Astrocyte (in vitro differentiated cells and primary cell): ENCODE data around the gene WDR45B. TPM values are rescaled to one million over a fixed set of nuclear protein-coding genes. Genes with fewer than 3 reads are reported as not detected.
A peak's percentile ranks its signal among the peaks of the same experiment; 100 is the strongest.

Source experiments
- DNase-seq: peaks from one replicate; pipeline ENCODE4 v3.0.0-alpha.2; 2010; ENCODE audit warnings: low read depth
- FAIRE-seq: peaks from 2 replicates; lab custom pipeline; 2011; peaks lifted over from hg19 to GRCh38; lab: Jason Lieb, UNC
- H2AFZ ChIP-seq: 2 replicates; pipeline ENCODE4 v1.6.0; 2012; ENCODE audit warnings: low read depth, low read length, inconsistent platforms
- H3K27ac ChIP-seq: 2 replicates; pipeline ENCODE4 v1.5.1; 2011; ENCODE audit warnings: low read depth, low read length, inconsistent platforms
- H3K27me3 ChIP-seq: 2 replicates; pipeline ENCODE4 v1.6.0; 2011; ENCODE audit warnings: low read length, inconsistent platforms; ENCODE audit not compliant: insufficient read depth
- H3K36me3 ChIP-seq: 2 replicates; pipeline ENCODE4 v1.5.1; 2011; ENCODE audit warnings: low read length, inconsistent platforms; ENCODE audit not compliant: insufficient read depth
- H3K4me1 ChIP-seq: 2 replicates; pipeline ENCODE4 v1.5.1; 2011; ENCODE audit warnings: low read length, inconsistent platforms; ENCODE audit not compliant: insufficient read depth
- H3K4me2 ChIP-seq: 2 replicates; pipeline ENCODE4 v1.6.0; 2012; ENCODE audit warnings: low read length, inconsistent platforms
- H3K4me3 ChIP-seq: 2 replicates; pipeline ENCODE4 v1.5.1; 2011; ENCODE audit warnings: low read depth, mild to moderate bottlenecking, low read length, inconsistent platforms; ENCODE audit not compliant: insufficient read depth
- H3K79me2 ChIP-seq: 2 replicates; pipeline ENCODE4 v1.6.0; 2012; ENCODE audit warnings: mild to moderate bottlenecking, low read length, inconsistent platforms; ENCODE audit not compliant: insufficient read depth
- H3K9ac ChIP-seq: 2 replicates; pipeline ENCODE4 v1.6.0; 2012; ENCODE audit warnings: mild to moderate bottlenecking, low read length, inconsistent platforms
- H3K9me3 ChIP-seq: 2 replicates; pipeline ENCODE4 v1.5.1; 2012; ENCODE audit warnings: low read depth, mild to moderate bottlenecking, low read length, inconsistent platforms; ENCODE audit not compliant: insufficient read depth
- H4K20me1 ChIP-seq: 2 replicates; pipeline ENCODE4 v1.6.0; 2012; ENCODE audit warnings: low read length, inconsistent platforms; ENCODE audit not compliant: insufficient read depth
- H3K27ac Mint-ChIP-seq: one replicate; pipeline ENCODE4 v1.8.0; 2021; ENCODE audit warnings: mild to moderate bottlenecking, mixed read lengths; ENCODE audit not compliant: unreplicated experiment
- H3K27me3 Mint-ChIP-seq: one replicate; pipeline ENCODE4 v1.8.0; 2021; ENCODE audit warnings: low read depth, mixed read lengths; ENCODE audit not compliant: unreplicated experiment
- H3K36me3 Mint-ChIP-seq: one replicate; pipeline ENCODE4 v1.8.0; 2021; ENCODE audit warnings: low read depth, mixed read lengths; ENCODE audit not compliant: unreplicated experiment
- H3K4me1 Mint-ChIP-seq: one replicate; pipeline ENCODE4 v1.8.0; 2021; ENCODE audit warnings: low read depth, mixed read lengths; ENCODE audit not compliant: unreplicated experiment
- H3K4me3 Mint-ChIP-seq: one replicate; pipeline ENCODE4 v1.8.0; 2021; ENCODE audit warnings: mild to moderate bottlenecking, moderate library complexity, mixed read lengths; ENCODE audit not compliant: unreplicated experiment
- H3K9me3 Mint-ChIP-seq: one replicate; pipeline ENCODE4 v1.8.0; 2021; ENCODE audit warnings: mild to moderate bottlenecking, mixed read lengths; ENCODE audit not compliant: unreplicated experiment
- CTCF ChIP-seq: IDR thresholded peaks from 2 replicates; pipeline ENCODE4 v1.5.1; 2011; ENCODE audit warnings: low read depth, mild to moderate bottlenecking, inconsistent platforms, low read length, moderate library complexity; ENCODE audit not compliant: insufficient read depth
- EZH2 ChIP-seq: IDR thresholded peaks from 2 replicates; pipeline ENCODE4 v1.6.1; 2012; ENCODE audit warnings: mild to moderate bottlenecking, low read length, inconsistent platforms; ENCODE audit not compliant: insufficient read depth
- total RNA-seq: library from RNA; stranded (reverse); gene quantifications from 2 replicates; pipeline ENCODE4 v1.2.1, GENCODE V29; 2021

Gene WDR45B
- total RNA-seq, 1 donor from 2014 or later = 75.4 TPM

GRCh38 chr17:82599674-82600661, 48.3 kb downstream of the WDR45B start:
- H3K4me3 Mint-ChIP-seq = no peak overlapping the region
- peak overlapping the region; percentile 66 for H3K27ac Mint-ChIP-seq
- no peak overlapping the region for H3K4me3 ChIP-seq
- no peaks in the 10 kb centered on the region for H3K9me3 ChIP-seq
- peaks cover 15% of the 10 kb centered on the region for H3K36me3 ChIP-seq
- no peak for TF ChIP-seq EZH2
- no peak for TF ChIP-seq CTCF
- H3K27ac ChIP-seq = no peak overlapping the region
- peaks cover 9% of the 10 kb centered on the region for H4K20me1 ChIP-seq
- H3K9ac ChIP-seq = no peak overlapping the region
- no peak overlapping the region for H2AFZ ChIP-seq
- peaks cover 14% of the 10 kb centered on the region for H3K4me1 Mint-ChIP-seq
- peaks cover 39% of the 10 kb centered on the region for H3K79me2 ChIP-seq
- no peaks in the 10 kb centered on the region for H3K9me3 Mint-ChIP-seq
- no peaks in the 10 kb centered on the region for H3K27me3 Mint-ChIP-seq
- peaks cover 35% of the 10 kb centered on the region for H3K36me3 Mint-ChIP-seq
- H3K4me1 ChIP-seq = peaks cover 33% of the 10 kb centered on the region
- H3K27me3 ChIP-seq = no peaks in the 10 kb centered on the region
- H3K4me2 ChIP-seq = no peak overlapping the region
- DNase-seq = no peak
- no peak for FAIRE-seq

GRCh38 chr17:82598256-82599119, 49.8 kb downstream of the WDR45B start:
- peaks cover 14% of the 10 kb centered on the region for H3K4me1 Mint-ChIP-seq
- peaks cover 48% of the 10 kb centered on the region for H3K79me2 ChIP-seq
- peaks cover 27% of the 10 kb centered on the region for H3K36me3 Mint-ChIP-seq
- H2AFZ ChIP-seq = no peak overlapping the region
- peak overlapping the region; percentile 5 for H3K27ac Mint-ChIP-seq
- H4K20me1 ChIP-seq = peaks cover 4% of the 10 kb centered on the region
- no peaks in the 10 kb centered on the region for H3K27me3 ChIP-seq
- H3K9me3 ChIP-seq = no peaks in the 10 kb centered on the region
- no peak overlapping the region for H3K4me3 ChIP-seq
- peak overlapping the region; percentile 44 for H3K9ac ChIP-seq
- H3K36me3 ChIP-seq = peaks cover 5% of the 10 kb centered on the region
- DNase-seq (peak; percentile 75), FAIRE-seq (peak; percentile 72)
- H3K4me1 ChIP-seq = peaks cover 27% of the 10 kb centered on the region
- no peak overlapping the region for H3K4me3 Mint-ChIP-seq
- peak overlapping the region; percentile 28 for H3K4me2 ChIP-seq
- H3K9me3 Mint-ChIP-seq = no peaks in the 10 kb centered on the region
- no peaks in the 10 kb centered on the region for H3K27me3 Mint-ChIP-seq
- TF ChIP-seq EZH2 (no peak), CTCF (no peak)
- H3K27ac ChIP-seq = peak overlapping the region; percentile 79
